HEK293 (cell line): ENCODE data around the gene NLE1.

ENCODE experiments used
- CTCF ChIA-PET: fragments of 350-600 bp; formaldehyde crosslinking; extraction: SDS; loops from one replicate; lab custom pipeline; 2021; ENCODE audit warnings: antibody characterized with exemption; lab: Yijun Ruan, JAX
- POLR2A ChIA-PET: fragments of 300-600 bp; formaldehyde crosslinking; extraction: SDS; loops from one replicate; lab custom pipeline; 2020; ENCODE audit warnings: antibody characterized with exemption, inconsistent platforms; lab: Yijun Ruan, JAX
- H3K27ac ChIP-seq: fragments of 200-500 bp; sonication (Bioruptor generic); 2 replicates; pipeline ENCODE4 v1.5.1; 2014; ENCODE audit warnings: low read depth, low read length, control low read depth, inconsistent platforms; ENCODE audit errors: extremely low read depth
- H3K36me3 ChIP-seq, 2 experiments: fragments of 200-500 bp in 1 of 2; sonication (Bioruptor generic) in 1 of 2; 1 replicate in 1 of 2; 2 replicates in 1 of 2; pipeline ENCODE4 v1.5.1; 2014 to 2017; ENCODE audit warnings: inconsistent platforms in 2 of 2, low read length in 2 of 2; ENCODE audit not compliant: control insufficient read depth in 2 of 2, insufficient read depth in 1 of 2
- H3K4me1 ChIP-seq: fragments of 200-500 bp; sonication (Bioruptor generic); 2 replicates; pipeline ENCODE4 v1.5.1; 2014; ENCODE audit warnings: mild to moderate bottlenecking, low read length, inconsistent platforms; ENCODE audit not compliant: control insufficient read depth, insufficient read depth
- H3K4me3 ChIP-seq: 2 replicates; pipeline ENCODE4 v1.5.1; 2011; ENCODE audit warnings: low read depth, mild to moderate bottlenecking, control low read depth, low read length, moderate library complexity
- H3K9me3 ChIP-seq: fragments of 200-500 bp; sonication (Bioruptor generic); 2 replicates; pipeline ENCODE4 v1.5.1; 2014; ENCODE audit warnings: low read depth, low read length, inconsistent platforms; ENCODE audit not compliant: control insufficient read depth, insufficient read depth
- MZF1 ChIP-seq: fragments of 450-650 bp; formaldehyde crosslinking; IDR thresholded peaks from 2 replicates; pipeline ENCODE4 v1.5.1; 2017; ENCODE audit warnings: missing biosample characterization, missing genetic modification characterization, borderline replicate concordance
- OVOL3 ChIP-seq: fragments of 450-650 bp; formaldehyde crosslinking; IDR thresholded peaks from 2 replicates; pipeline ENCODE4 v1.5.1; 2016; ENCODE audit warnings: missing biosample characterization, missing genetic modification characterization
- REPIN1 ChIP-seq: fragments of 450-650 bp; formaldehyde crosslinking; IDR thresholded peaks from 2 replicates; pipeline ENCODE4 v1.5.1; 2017; ENCODE audit warnings: missing biosample characterization, missing genetic modification characterization, low read depth
- TSHZ1 ChIP-seq: fragments of 450-650 bp; formaldehyde crosslinking; IDR thresholded peaks from 2 replicates; pipeline ENCODE4 v1.5.1; 2016; ENCODE audit warnings: missing biosample characterization, missing genetic modification characterization, borderline replicate concordance
- ZFHX2 ChIP-seq: fragments of 450-650 bp; formaldehyde crosslinking; conservative IDR thresholded peaks from 2 replicates; pipeline ENCODE4 v1.5.1; 2016; ENCODE audit warnings: missing biosample characterization, missing genetic modification characterization
- ZFP41 ChIP-seq: fragments of 450-650 bp; formaldehyde crosslinking; IDR thresholded peaks from 2 replicates; pipeline ENCODE4 v1.5.1; 2016; ENCODE audit warnings: missing biosample characterization, missing genetic modification characterization, borderline replicate concordance
- ZNF132 ChIP-seq: fragments of 450-650 bp; formaldehyde crosslinking; IDR thresholded peaks from 2 replicates; pipeline ENCODE4 v1.5.1; 2017; ENCODE audit warnings: missing biosample characterization, missing genetic modification characterization, borderline replicate concordance
- ZNF133 ChIP-seq: fragments of 450-650 bp; formaldehyde crosslinking; IDR thresholded peaks from 2 replicates; pipeline ENCODE4 v1.5.1; 2016; ENCODE audit warnings: missing biosample characterization, missing genetic modification characterization
- ZNF138 ChIP-seq: fragments of 450-650 bp; formaldehyde crosslinking; IDR thresholded peaks from 2 replicates; pipeline ENCODE4 v1.5.1; 2016; ENCODE audit warnings: missing biosample characterization, missing genetic modification characterization, borderline replicate concordance
- ZNF16 ChIP-seq: fragments of 450-650 bp; formaldehyde crosslinking; IDR thresholded peaks from 2 replicates; pipeline ENCODE4 v1.5.1; 2016; ENCODE audit warnings: low read depth, missing biosample characterization, missing genetic modification characterization
- ZNF184 ChIP-seq: fragments of 450-650 bp; IDR thresholded peaks from 2 replicates; pipeline ENCODE4 v1.5.1; 2018; ENCODE audit warnings: missing biosample characterization, mild to moderate bottlenecking, missing genetic modification characterization
- ZNF280C ChIP-seq: fragments of 450-650 bp; formaldehyde crosslinking; IDR thresholded peaks from 2 replicates; pipeline ENCODE4 v1.5.1; 2016; ENCODE audit warnings: missing biosample characterization, missing genetic modification characterization
- ZNF324 ChIP-seq: fragments of 450-650 bp; formaldehyde crosslinking; IDR thresholded peaks from 2 replicates; pipeline ENCODE4 v1.5.1; 2016; ENCODE audit warnings: missing biosample characterization, missing genetic modification characterization
- ZNF398 ChIP-seq: fragments of 450-650 bp; formaldehyde crosslinking; IDR thresholded peaks from 2 replicates; pipeline ENCODE4 v1.5.1; 2017; ENCODE audit warnings: missing biosample characterization, missing genetic modification characterization
- ZNF529 ChIP-seq: fragments of 450-650 bp; formaldehyde crosslinking; IDR thresholded peaks from 2 replicates; pipeline ENCODE4 v1.5.1; 2017; ENCODE audit warnings: missing genetic modification characterization, missing biosample characterization; ENCODE audit not compliant: insufficient replicate concordance
- ZNF548 ChIP-seq: fragments of 450-650 bp; formaldehyde crosslinking; IDR thresholded peaks from 2 replicates; pipeline ENCODE4 v1.5.1; 2016; ENCODE audit warnings: missing biosample characterization, missing genetic modification characterization
- ZNF558 ChIP-seq: fragments of 450-650 bp; formaldehyde crosslinking; IDR thresholded peaks from 2 replicates; pipeline ENCODE4 v1.5.1; 2016; ENCODE audit warnings: missing biosample characterization, missing genetic modification characterization
- ZNF561 ChIP-seq: fragments of 450-650 bp; IDR thresholded peaks from 2 replicates; pipeline ENCODE4 v1.5.1; 2018; ENCODE audit warnings: missing biosample characterization, missing genetic modification characterization, borderline replicate concordance
- ZNF707 ChIP-seq: fragments of 450-650 bp; formaldehyde crosslinking; IDR thresholded peaks from 2 replicates; pipeline ENCODE4 v1.5.1; 2016; ENCODE audit warnings: missing biosample characterization, missing genetic modification characterization
- ZNF747 ChIP-seq: fragments of 450-650 bp; formaldehyde crosslinking; IDR thresholded peaks from 2 replicates; pipeline ENCODE4 v1.5.1; 2016; ENCODE audit warnings: missing biosample characterization, missing genetic modification characterization
- ZNF792 ChIP-seq: fragments of 450-650 bp; formaldehyde crosslinking; IDR thresholded peaks from 2 replicates; pipeline ENCODE4 v1.5.1; 2016; ENCODE audit warnings: missing biosample characterization, missing genetic modification characterization
- ZNF830 ChIP-seq: fragments of 450-650 bp; IDR thresholded peaks from 2 replicates; pipeline ENCODE4 v1.5.0; 2018; ENCODE audit warnings: missing biosample characterization, missing genetic modification characterization, low read depth, mild to moderate bottlenecking, moderate library complexity
- TF ChIP-seq, protein P1 (sequence below): fragments of 450-650 bp; formaldehyde crosslinking; optimal IDR thresholded peaks from 2 replicates; pipeline ENCODE3; 2016; ENCODE audit warnings: missing biosample characterization, mild to moderate bottlenecking, missing genetic modification characterization
- TF ChIP-seq, protein P2 (sequence below): fragments of 450-650 bp; formaldehyde crosslinking; IDR thresholded peaks from 2 replicates; pipeline ENCODE4 v1.5.1; 2016; ENCODE audit warnings: missing biosample characterization, missing genetic modification characterization
- TF ChIP-seq, protein P3 (sequence below): fragments of 450-650 bp; formaldehyde crosslinking; IDR thresholded peaks from 2 replicates; pipeline ENCODE4 v1.5.1; 2016; ENCODE audit warnings: missing biosample characterization, missing genetic modification characterization

NLE1 gene

GRCh38 chr17:35163886-35164285, 21.8 kb upstream of the NLE1 start (continued):
- TF ChIP-seq, protein P1, sequence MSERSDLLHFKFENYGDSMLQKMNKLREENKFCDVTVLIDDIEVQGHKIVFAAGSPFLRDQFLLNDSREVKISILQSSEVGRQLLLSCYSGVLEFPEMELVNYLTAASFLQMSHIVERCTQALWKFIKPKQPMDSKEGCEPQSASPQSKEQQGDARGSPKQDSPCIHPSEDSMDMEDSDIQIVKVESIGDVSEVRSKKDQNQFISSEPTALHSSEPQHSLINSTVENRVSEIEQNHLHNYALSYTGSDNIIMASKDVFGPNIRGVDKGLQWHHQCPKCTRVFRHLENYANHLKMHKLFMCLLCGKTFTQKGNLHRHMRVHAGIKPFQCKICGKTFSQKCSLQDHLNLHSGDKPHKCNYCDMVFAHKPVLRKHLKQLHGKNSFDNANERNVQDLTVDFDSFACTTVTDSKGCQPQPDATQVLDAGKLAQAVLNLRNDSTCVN (tag by site-specific recombination): no peak
- TF ChIP-seq ZNF747 (tag by site-specific recombination) (no peak), ZNF792 (no peak), ZNF133 (tag by site-specific recombination) (no peak), OVOL3 (no peak), ZNF548 (tag by site-specific recombination) (no peak), ZNF16 (tag by site-specific recombination) (no peak), ZNF561 (tag by site-specific recombination) (no peak)
- TF ChIP-seq, all 188 proteins: peak for 0

GRCh38 chr17:35162755-35163154, 20.7 kb upstream of the NLE1 start:
- POLR2A ChIA-PET: interaction anchor here (1.0 to 1.2 kb wide), 2 partner anchors 32 to 80 kb away, joined by 3 read pairs; partner anchors contain the start of gene SLFN5
- Histone ChIP-seq H3K36me3 (no peaks in the 10 kb centered on the region), H3K27ac (no peak overlapping the region), H3K4me3 (no peak overlapping the region), H3K9me3 (no peaks in the 10 kb centered on the region), H3K4me1 (peaks cover 4% of the 10 kb centered on the region; the same call in 1 of the 2 replicates)
- CTCF ChIA-PET: interaction anchor here (0.7 to 1.0 kb wide), 2 partner anchors 97 to 372 kb away, joined by 3 read pairs; no protein-coding TSS in a partner anchor
- TF ChIP-seq TSHZ1 (no peak), ZNF830 (no peak), ZNF138 (tag by site-specific recombination) (no peak), ZNF558 (tag by site-specific recombination) (no peak), ZNF529 (tag by site-specific recombination) (no peak), ZNF132 (tag by site-specific recombination) (no peak), REPIN1 (no peak), ZNF184 (tag by site-specific recombination) (no peak), ZNF707 (no peak), ZNF398 (tag by site-specific recombination) (no peak), ZFHX2 (no peak), ZNF280C (tag by site-specific recombination) (no peak), ZNF324 (tag by site-specific recombination) (no peak), ZFP41 (tag by site-specific recombination) (no peak), MZF1 (tag by site-specific recombination) (no peak)
- TF ChIP-seq, protein P2, sequence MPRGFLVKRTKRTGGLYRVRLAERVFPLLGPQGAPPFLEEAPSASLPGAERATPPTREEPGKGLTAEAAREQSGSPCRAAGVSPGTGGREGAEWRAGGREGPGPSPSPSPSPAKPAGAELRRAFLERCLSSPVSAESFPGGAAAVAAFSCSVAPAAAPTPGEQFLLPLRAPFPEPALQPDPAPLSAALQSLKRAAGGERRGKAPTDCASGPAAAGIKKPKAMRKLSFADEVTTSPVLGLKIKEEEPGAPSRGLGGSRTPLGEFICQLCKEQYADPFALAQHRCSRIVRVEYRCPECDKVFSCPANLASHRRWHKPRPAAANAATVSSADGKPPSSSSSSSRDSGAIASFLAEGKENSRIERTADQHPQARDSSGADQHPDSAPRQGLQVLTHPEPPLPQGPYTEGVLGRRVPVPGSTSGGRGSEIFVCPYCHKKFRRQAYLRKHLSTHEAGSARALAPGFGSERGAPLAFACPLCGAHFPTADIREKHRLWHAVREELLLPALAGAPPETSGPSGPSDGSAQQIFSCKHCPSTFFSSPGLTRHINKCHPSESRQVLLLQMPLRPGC: no peak
- TF ChIP-seq, protein P3, sequence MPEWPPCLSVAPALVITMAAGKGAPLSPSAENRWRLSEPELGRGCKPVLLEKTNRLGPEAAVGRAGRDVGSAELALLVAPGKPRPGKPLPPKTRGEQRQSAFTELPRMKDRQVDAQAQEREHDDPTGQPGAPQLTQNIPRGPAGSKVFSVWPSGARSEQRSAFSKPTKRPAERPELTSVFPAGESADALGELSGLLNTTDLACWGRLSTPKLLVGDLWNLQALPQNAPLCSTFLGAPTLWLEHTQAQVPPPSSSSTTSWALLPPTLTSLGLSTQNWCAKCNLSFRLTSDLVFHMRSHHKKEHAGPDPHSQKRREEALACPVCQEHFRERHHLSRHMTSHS: no peak
